SK-N-MC (cell line): ENCODE results near the gene GOLGA8O.
"Not testable (repeated sequence)": the region's sequence is repeated elsewhere in the genome, so short reads cannot be mapped to it uniquely, and the experiment has no call there.

Experiments
- EZH2 ChIP-seq: fragments of 200-600 bp; sonication (generic); IDR thresholded peaks from one replicate; pipeline ENCODE4 v1.6.1; 2017; ENCODE audit warnings: antibody characterized with exemption
- FOXP2 ChIP-seq: optimal IDR thresholded peaks from 2 replicates; pipeline ENCODE3; 2011; ENCODE audit warnings: mild to moderate bottlenecking, moderate library complexity; ENCODE audit not compliant: insufficient read depth; ENCODE audit errors: extremely low read length, control extremely low read depth
- POLR2AphosphoS5 ChIP-seq: IDR thresholded peaks from 2 replicates; pipeline ENCODE4 v1.6.1; 2012; ENCODE audit warnings: mild to moderate bottlenecking, low read depth, low read length, borderline replicate concordance

- not testable (repeated sequence) for TF ChIP-seq FOXP2, EZH2, POLR2AphosphoS5
Measured at GRCh38 chr15:32468076-32468475, 12.6 kb upstream of the GOLGA8O start.
